Astrocyte (in vitro differentiated cells and primary cell): ENCODE measurements around the gene ARHGAP26. TPM values are rescaled to one million over a fixed set of nuclear protein-coding genes. Genes with fewer than 3 reads are reported as not detected.
A peak's percentile ranks its signal among the peaks of the same experiment; 100 is the strongest.

Experiments used
- DNase-seq: peaks from one replicate; pipeline ENCODE4 v3.0.0-alpha.2; 2010; ENCODE audit warnings: low read depth
- FAIRE-seq: peaks from 2 replicates; lab custom pipeline; 2011; peaks lifted over from hg19 to GRCh38; lab: Jason Lieb, UNC
- H2AFZ ChIP-seq: 2 replicates; pipeline ENCODE4 v1.6.0; 2012; ENCODE audit warnings: low read depth, low read length, inconsistent platforms
- H3K27ac ChIP-seq: 2 replicates; pipeline ENCODE4 v1.5.1; 2011; ENCODE audit warnings: low read depth, low read length, inconsistent platforms
- H3K27me3 ChIP-seq: 2 replicates; pipeline ENCODE4 v1.6.0; 2011; ENCODE audit warnings: low read length, inconsistent platforms; ENCODE audit not compliant: insufficient read depth
- H3K36me3 ChIP-seq: 2 replicates; pipeline ENCODE4 v1.5.1; 2011; ENCODE audit warnings: low read length, inconsistent platforms; ENCODE audit not compliant: insufficient read depth
- H3K4me1 ChIP-seq: 2 replicates; pipeline ENCODE4 v1.5.1; 2011; ENCODE audit warnings: low read length, inconsistent platforms; ENCODE audit not compliant: insufficient read depth
- H3K4me2 ChIP-seq: 2 replicates; pipeline ENCODE4 v1.6.0; 2012; ENCODE audit warnings: low read length, inconsistent platforms
- H3K4me3 ChIP-seq: 2 replicates; pipeline ENCODE4 v1.5.1; 2011; ENCODE audit warnings: low read depth, mild to moderate bottlenecking, low read length, inconsistent platforms; ENCODE audit not compliant: insufficient read depth
- H3K79me2 ChIP-seq: 2 replicates; pipeline ENCODE4 v1.6.0; 2012; ENCODE audit warnings: mild to moderate bottlenecking, low read length, inconsistent platforms; ENCODE audit not compliant: insufficient read depth
- H3K9ac ChIP-seq: 2 replicates; pipeline ENCODE4 v1.6.0; 2012; ENCODE audit warnings: mild to moderate bottlenecking, low read length, inconsistent platforms
- H3K9me3 ChIP-seq: 2 replicates; pipeline ENCODE4 v1.5.1; 2012; ENCODE audit warnings: low read depth, mild to moderate bottlenecking, low read length, inconsistent platforms; ENCODE audit not compliant: insufficient read depth
- H4K20me1 ChIP-seq: 2 replicates; pipeline ENCODE4 v1.6.0; 2012; ENCODE audit warnings: low read length, inconsistent platforms; ENCODE audit not compliant: insufficient read depth
- H3K27ac Mint-ChIP-seq: one replicate; pipeline ENCODE4 v1.8.0; 2021; ENCODE audit warnings: mild to moderate bottlenecking, mixed read lengths; ENCODE audit not compliant: unreplicated experiment
- H3K27me3 Mint-ChIP-seq: one replicate; pipeline ENCODE4 v1.8.0; 2021; ENCODE audit warnings: low read depth, mixed read lengths; ENCODE audit not compliant: unreplicated experiment
- H3K36me3 Mint-ChIP-seq: one replicate; pipeline ENCODE4 v1.8.0; 2021; ENCODE audit warnings: low read depth, mixed read lengths; ENCODE audit not compliant: unreplicated experiment
- H3K4me1 Mint-ChIP-seq: one replicate; pipeline ENCODE4 v1.8.0; 2021; ENCODE audit warnings: low read depth, mixed read lengths; ENCODE audit not compliant: unreplicated experiment
- H3K4me3 Mint-ChIP-seq: one replicate; pipeline ENCODE4 v1.8.0; 2021; ENCODE audit warnings: mild to moderate bottlenecking, moderate library complexity, mixed read lengths; ENCODE audit not compliant: unreplicated experiment
- H3K9me3 Mint-ChIP-seq: one replicate; pipeline ENCODE4 v1.8.0; 2021; ENCODE audit warnings: mild to moderate bottlenecking, mixed read lengths; ENCODE audit not compliant: unreplicated experiment
- EZH2 ChIP-seq: IDR thresholded peaks from 2 replicates; pipeline ENCODE4 v1.6.1; 2012; ENCODE audit warnings: mild to moderate bottlenecking, low read length, inconsistent platforms; ENCODE audit not compliant: insufficient read depth
- total RNA-seq: library from RNA; stranded (reverse); gene quantifications from 2 replicates; pipeline ENCODE4 v1.2.1, GENCODE V29; 2021
- TF ChIP-seq, protein P1 (sequence below): IDR thresholded peaks from 2 replicates; pipeline ENCODE4 v1.5.1; 2011; ENCODE audit warnings: low read depth, mild to moderate bottlenecking, inconsistent platforms, low read length, moderate library complexity; ENCODE audit not compliant: insufficient read depth

The ARHGAP26 gene
- total RNA-seq, 1 donor from 2014 or later = 5.6 TPM

DNA sequence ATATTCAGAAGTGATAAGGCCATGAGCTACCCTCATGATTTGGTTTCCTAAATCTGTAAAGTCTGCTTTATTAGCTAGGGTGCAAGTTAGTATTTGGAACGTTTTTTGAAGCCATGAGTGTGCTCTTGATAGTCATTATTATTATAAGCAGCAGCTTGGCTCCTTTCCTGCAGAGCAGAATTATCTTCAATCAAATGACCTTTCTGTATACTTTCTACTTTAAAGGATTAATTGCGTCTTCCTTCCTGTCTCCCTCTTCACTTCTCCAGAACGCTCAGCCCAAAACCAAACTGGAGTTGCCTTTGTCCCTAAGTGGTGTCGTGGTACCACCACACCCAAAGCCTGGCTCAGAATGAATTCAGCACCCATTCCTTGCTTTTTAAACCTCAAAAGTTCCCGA, 211.3 kb downstream of the ARHGAP26 start:
- Histone ChIP-seq H3K4me2 (peak overlapping the region; percentile 72), H3K4me3 (no peak overlapping the region), H3K27ac (peak overlapping the region; percentile 73), H2AFZ (peak overlapping the region; percentile 45), H3K36me3 (no peaks in the 10 kb centered on the region), H4K20me1 (no peaks in the 10 kb centered on the region), H3K9ac (no peak overlapping the region), H3K9me3 (no peaks in the 10 kb centered on the region), H3K79me2 (no peaks in the 10 kb centered on the region), H3K27me3 (no peaks in the 10 kb centered on the region), H3K4me1 (peaks cover 45% of the 10 kb centered on the region)
- DNase-seq (no peak), FAIRE-seq (no peak)
- H3K36me3 Mint-ChIP-seq = no peaks in the 10 kb centered on the region
- peak overlapping the region; percentile 21 for H3K4me3 Mint-ChIP-seq
- peaks cover 3% of the 10 kb centered on the region for H3K9me3 Mint-ChIP-seq
- peak overlapping the region; percentile 56 for H3K27ac Mint-ChIP-seq
- TF ChIP-seq, protein P1, sequence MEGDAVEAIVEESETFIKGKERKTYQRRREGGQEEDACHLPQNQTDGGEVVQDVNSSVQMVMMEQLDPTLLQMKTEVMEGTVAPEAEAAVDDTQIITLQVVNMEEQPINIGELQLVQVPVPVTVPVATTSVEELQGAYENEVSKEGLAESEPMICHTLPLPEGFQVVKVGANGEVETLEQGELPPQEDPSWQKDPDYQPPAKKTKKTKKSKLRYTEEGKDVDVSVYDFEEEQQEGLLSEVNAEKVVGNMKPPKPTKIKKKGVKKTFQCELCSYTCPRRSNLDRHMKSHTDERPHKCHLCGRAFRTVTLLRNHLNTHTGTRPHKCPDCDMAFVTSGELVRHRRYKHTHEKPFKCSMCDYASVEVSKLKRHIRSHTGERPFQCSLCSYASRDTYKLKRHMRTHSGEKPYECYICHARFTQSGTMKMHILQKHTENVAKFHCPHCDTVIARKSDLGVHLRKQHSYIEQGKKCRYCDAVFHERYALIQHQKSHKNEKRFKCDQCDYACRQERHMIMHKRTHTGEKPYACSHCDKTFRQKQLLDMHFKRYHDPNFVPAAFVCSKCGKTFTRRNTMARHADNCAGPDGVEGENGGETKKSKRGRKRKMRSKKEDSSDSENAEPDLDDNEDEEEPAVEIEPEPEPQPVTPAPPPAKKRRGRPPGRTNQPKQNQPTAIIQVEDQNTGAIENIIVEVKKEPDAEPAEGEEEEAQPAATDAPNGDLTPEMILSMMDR = no peak
- TF ChIP-seq EZH2 = no peak
- no peaks in the 10 kb centered on the region for H3K27me3 Mint-ChIP-seq
- peaks cover 67% of the 10 kb centered on the region for H3K4me1 Mint-ChIP-seq

DNA sequence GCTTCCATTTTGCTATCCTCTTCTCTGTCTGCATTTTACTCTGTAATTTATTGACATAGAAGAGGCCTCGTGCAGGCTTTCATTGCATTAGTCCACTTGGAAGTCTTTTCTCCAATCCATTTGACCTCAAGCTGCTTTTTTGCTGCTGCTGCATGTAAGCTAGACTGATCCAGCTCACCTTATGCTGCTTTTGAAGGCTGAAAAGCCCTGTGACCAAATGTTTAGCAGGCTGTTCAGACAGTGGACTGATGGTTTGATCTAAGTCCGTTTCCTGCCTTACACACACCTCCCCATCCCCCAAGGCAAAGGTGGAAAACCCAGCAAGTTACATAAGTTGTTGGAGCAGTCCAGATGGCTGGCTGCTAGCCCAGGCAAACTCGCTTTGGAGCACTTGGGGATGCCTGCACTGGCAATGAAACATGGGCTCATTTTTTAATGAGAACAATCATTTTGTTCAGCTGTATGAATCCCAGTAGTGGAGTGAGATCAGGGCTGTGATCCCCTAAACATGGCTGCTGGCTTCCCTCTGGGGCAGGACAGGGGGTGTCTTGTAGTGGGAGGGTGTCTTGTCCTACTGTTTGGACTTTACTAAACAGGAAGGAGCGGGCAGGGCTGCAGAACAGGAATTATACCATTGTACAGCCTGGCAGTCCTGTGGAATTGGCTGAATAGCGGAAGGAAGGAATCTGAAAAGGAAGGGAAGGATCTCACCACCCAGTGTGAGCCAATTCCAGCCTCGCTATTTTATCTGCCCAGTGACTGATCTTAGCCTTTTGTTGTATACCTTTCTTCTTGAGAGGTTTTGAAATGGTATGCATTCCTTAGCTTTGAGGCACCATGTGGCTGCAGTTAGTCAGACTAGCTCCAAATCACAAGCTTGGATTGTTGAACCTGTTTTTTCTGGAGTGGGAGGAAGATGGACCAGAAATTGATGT, 212.0 kb downstream of the ARHGAP26 start:
- H3K4me3 ChIP-seq = peak overlapping the region; percentile 4
- no peaks in the 10 kb centered on the region for H3K9me3 ChIP-seq
- H3K4me1 ChIP-seq = peaks cover 40% of the 10 kb centered on the region
- peak overlapping the region; percentile 72 for H3K4me2 ChIP-seq
- H4K20me1 ChIP-seq = no peaks in the 10 kb centered on the region
- Mint-ChIP-seq H3K27me3 (no peaks in the 10 kb centered on the region), H3K4me1 (peaks cover 60% of the 10 kb centered on the region), H3K36me3 (no peaks in the 10 kb centered on the region), H3K4me3 (no peak overlapping the region), H3K9me3 (peaks cover 7% of the 10 kb centered on the region), H3K27ac (peak overlapping the region; percentile 93)
- H3K36me3 ChIP-seq = no peaks in the 10 kb centered on the region
- H3K9ac ChIP-seq = peak overlapping the region; percentile 57
- no peaks in the 10 kb centered on the region for H3K79me2 ChIP-seq
- no peaks in the 10 kb centered on the region for H3K27me3 ChIP-seq
- peak overlapping the region; percentile 45 for H2AFZ ChIP-seq
- TF ChIP-seq EZH2 = no peak
- TF ChIP-seq, protein P1 = no peak
- H3K27ac ChIP-seq = peak overlapping the region; percentile 73
- peak; percentile 37 for FAIRE-seq
- peak; percentile 95 for DNase-seq

DNA sequence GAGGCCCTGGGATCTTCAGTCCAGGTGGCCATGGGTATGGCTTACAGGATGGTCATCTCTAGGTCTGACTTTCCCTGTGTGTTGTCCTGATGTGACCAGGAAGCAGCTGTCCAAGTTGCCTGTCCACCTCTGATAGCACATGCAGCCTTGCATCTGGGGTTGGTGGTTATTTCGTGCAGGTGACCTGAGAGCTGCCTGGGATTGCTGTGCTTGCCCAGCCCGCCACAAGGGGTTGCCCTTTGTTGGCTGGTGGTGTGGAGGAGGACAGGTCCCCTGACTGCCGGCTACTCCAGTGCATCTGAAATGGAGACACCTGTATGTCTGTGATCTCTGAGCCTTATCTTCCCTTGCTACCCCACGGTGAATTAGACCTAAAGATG, 212.6 kb downstream of the ARHGAP26 start:
- FAIRE-seq (no peak), DNase-seq (no peak)
- Histone ChIP-seq H3K79me2 (no peaks in the 10 kb centered on the region), H2AFZ (no peak overlapping the region), H3K4me1 (peaks cover 34% of the 10 kb centered on the region), H4K20me1 (no peaks in the 10 kb centered on the region), H3K9me3 (no peaks in the 10 kb centered on the region), H3K27ac (peak overlapping the region; percentile 12), H3K4me2 (peak overlapping the region; percentile 72), H3K27me3 (no peaks in the 10 kb centered on the region), H3K4me3 (no peak overlapping the region), H3K9ac (no peak overlapping the region), H3K36me3 (no peaks in the 10 kb centered on the region)
- TF ChIP-seq, protein P1 = no peak
- TF ChIP-seq EZH2 = no peak
- Mint-ChIP-seq H3K4me3 (no peak overlapping the region), H3K36me3 (no peaks in the 10 kb centered on the region), H3K27ac (no peak overlapping the region), H3K27me3 (no peaks in the 10 kb centered on the region), H3K9me3 (peaks cover 5% of the 10 kb centered on the region), H3K4me1 (peaks cover 54% of the 10 kb centered on the region)
